Astrocyte of the spinal cord (primary cell): Measurements from ENCODE around the gene MDC1.
"Not testable (repeated sequence)": the region's sequence is repeated elsewhere in the genome, so short reads cannot be mapped to it uniquely, and the experiment has no call there.

Experiments
- DNase-seq: peaks from one replicate; pipeline ENCODE4 v3.0.0; 2011; ENCODE audit warnings: low read depth, low spot score
- H3K4me3 ChIP-seq: 2 replicates; pipeline ENCODE4 v1.5.1; 2011; ENCODE audit warnings: low read depth, mild to moderate bottlenecking, low read length, moderate library complexity
- in situ Hi-C: cut with HindIII; loops from 2 replicates; pipeline ENCODE4 v1.10.0; 2017; ENCODE audit warnings: low sequenced_read_pairs
- TF ChIP-seq, protein P1 (sequence below): IDR thresholded peaks from 2 replicates; pipeline ENCODE4 v1.5.1; 2012; ENCODE audit warnings: low read depth, mild to moderate bottlenecking, low read length, inconsistent platforms

Gene MDC1

DNA sequence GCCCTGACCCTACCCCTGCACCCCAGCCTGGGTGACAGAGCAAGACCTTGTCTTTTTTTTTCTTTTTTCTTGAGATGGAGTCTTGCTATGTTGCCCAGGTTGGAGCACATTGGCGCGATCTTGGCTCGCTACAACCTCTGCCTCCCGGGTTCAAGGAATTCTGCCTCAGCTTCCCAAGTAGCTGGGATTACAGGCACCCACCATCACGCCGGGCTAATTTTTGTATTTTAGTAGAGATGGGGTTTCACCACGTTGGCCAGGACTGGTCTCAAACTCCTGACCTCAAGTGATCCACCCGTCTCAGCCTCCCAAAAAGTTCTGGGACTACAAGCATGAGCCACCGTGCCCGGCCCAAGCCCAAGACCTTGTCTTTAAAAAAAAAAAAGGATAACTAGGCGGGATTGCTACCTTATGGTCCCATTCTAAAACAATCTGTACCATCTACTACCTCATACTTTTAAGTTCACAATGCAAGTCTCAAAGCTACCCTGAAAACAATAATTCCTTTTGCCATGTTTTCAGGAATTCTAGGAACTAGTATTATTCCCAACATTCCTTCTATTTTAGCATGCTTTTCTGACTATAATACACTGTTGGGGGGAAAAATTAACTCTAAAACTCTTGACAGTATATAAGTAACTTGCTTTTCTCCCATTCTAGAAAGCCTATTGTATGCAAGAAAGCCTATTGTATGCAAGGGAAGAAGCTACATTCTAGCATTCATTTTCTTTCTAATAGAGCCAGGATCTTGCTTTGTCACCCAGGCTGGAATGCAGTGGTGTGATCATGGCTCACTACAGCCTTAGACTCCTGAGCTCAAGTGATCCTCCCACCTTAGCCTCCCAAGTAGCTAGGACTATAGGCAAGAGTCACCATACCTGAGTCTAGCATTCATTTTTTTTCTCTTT lies 9.7 kb upstream of the MDC1 start:
- TF ChIP-seq, protein P1, sequence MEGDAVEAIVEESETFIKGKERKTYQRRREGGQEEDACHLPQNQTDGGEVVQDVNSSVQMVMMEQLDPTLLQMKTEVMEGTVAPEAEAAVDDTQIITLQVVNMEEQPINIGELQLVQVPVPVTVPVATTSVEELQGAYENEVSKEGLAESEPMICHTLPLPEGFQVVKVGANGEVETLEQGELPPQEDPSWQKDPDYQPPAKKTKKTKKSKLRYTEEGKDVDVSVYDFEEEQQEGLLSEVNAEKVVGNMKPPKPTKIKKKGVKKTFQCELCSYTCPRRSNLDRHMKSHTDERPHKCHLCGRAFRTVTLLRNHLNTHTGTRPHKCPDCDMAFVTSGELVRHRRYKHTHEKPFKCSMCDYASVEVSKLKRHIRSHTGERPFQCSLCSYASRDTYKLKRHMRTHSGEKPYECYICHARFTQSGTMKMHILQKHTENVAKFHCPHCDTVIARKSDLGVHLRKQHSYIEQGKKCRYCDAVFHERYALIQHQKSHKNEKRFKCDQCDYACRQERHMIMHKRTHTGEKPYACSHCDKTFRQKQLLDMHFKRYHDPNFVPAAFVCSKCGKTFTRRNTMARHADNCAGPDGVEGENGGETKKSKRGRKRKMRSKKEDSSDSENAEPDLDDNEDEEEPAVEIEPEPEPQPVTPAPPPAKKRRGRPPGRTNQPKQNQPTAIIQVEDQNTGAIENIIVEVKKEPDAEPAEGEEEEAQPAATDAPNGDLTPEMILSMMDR, result no peak
- no peak for DNase-seq
- in situ Hi-C loops, result no loop called here

DNA sequence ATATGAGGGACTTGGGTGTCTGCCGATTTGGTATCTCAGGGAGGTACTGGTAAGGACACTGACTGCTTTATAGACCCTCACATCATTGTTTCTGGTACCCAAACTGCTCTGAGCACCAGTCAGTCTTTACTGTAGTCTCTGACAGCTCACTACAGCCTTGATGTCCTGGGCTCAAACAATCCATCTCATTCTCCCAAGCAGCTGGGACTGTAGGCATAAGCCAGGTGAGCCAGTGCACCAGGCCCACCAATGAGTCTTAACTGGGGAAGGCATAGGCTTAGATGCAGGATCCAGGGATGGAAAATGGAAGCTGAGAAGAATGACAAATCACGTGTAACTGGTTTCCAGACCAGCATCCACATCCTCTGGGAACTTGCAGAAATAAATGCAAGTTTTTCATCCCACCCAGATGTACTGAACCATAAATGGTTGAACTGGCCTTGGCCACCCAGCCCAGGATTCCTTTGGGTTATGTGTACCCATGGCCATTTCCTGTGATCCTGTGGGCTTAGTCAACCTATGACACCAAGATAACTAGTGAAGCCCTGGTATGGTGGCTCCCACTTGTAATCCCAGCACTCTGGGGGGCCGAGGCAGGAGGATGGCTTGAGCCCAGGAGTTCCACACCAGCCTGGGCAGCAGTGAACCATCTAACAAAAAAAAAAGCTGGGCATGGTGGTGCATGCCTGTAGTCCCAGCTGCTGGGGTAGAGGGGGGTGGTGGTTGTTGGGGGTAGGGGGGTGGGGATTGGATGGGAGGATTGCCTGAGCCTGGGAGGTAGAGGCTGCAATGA lies 8.8 kb upstream of the MDC1 start:
- in situ Hi-C loops, result no loop called here
- DNase-seq, result peak; percentile 55
- TF ChIP-seq, protein P1, result no peak
- no peak overlapping the region for H3K4me3 ChIP-seq

More for the DNA sequence above, 9.7 kb upstream of the MDC1 start:
- H3K4me3 ChIP-seq, result no peak overlapping the region

DNA sequence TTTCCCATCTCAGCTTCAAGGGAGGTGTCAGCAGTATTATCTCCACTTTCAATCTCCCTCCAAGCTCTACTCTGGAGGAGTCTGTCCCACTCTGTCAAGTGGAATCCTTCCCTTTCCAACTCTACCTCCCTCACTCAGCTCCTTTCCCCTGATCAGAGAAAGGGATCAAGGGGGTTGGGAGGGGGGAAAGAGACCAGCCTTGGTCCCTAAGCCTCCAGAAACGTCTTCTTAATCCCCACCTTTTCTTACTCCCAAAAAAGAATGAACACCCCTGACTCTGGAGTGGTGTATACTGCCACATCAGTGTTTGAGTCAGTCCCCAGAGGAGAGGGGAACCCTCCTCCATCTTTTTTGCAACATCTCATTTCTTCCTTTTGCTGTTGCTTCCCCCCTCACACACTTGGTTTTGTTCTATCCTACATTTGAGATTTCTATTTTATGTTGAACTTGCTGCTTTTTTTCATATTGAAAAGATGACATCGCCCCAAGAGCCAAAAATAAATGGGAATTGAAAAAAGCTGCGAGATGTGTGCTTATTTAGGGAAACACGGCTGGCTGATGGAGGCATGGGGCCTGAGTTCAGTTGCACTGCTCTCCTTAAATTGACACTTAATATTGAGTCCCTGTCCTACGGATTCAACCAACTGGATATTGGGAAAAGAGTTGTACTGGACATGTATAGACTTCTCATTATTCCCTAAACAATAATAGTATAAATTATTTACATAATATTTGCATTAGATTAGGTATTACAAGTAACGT lies 8.0 kb upstream of the MDC1 start:
- H3K4me3 ChIP-seq, result no peak overlapping the region
- in situ Hi-C loops, result no loop called here
- no peak for DNase-seq
- TF ChIP-seq, protein P1, result no peak

DNA sequence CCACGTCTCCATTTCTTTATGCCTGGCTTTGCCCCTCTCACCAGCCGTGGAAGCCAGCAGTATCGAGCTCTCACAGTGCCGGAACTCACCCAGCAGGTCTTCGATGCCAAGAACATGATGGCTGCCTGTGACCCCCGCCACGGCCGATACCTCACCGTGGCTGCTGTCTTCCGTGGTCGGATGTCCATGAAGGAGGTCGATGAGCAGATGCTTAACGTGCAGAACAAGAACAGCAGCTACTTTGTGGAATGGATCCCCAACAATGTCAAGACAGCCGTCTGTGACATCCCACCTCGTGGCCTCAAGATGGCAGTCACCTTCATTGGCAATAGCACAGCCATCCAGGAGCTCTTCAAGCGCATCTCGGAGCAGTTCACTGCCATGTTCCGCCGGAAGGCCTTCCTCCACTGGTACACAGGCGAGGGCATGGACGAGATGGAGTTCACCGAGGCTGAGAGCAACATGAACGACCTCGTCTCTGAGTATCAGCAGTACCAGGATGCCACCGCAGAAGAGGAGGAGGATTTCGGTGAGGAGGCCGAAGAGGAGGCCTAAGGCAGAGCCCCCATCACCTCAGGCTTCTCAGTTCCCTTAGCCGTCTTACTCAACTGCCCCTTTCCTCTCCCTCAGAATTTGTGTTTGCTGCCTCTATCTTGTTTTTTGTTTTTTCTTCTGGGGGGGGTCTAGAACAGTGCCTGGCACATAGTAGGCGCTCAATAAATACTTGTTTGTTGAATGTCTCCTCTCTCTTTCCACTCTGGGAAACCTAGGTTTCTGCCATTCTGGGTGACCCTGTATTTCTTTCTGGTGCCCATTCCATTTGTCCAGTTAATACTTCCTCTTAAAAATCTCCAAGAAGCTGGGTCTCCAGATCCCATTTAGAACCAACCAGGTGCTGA lies 7.0 kb upstream of the MDC1 start:
- TF ChIP-seq, protein P1, result peak; percentile 3
- DNase-seq, in situ Hi-C loops, H3K4me3 ChIP-seq: not testable (repeated sequence)

DNA sequence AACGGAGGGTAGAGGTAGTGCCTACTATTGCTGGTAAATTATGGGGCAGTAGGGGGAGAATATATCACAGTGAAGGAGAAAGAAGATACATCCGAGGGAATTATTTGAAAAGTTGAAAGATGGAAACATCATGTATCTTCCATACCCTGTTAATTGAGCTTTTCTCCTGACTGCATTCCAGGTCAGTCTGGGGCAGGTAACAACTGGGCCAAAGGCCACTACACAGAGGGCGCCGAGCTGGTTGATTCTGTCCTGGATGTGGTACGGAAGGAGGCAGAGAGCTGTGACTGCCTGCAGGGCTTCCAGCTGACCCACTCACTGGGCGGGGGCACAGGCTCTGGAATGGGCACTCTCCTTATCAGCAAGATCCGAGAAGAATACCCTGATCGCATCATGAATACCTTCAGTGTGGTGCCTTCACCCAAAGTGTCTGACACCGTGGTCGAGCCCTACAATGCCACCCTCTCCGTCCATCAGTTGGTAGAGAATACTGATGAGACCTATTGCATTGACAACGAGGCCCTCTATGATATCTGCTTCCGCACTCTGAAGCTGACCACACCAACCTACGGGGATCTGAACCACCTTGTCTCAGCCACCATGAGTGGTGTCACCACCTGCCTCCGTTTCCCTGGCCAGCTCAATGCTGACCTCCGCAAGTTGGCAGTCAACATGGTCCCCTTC lies 6.2 kb upstream of the MDC1 start:
- H3K4me3 ChIP-seq, result peak overlapping the region; percentile 99
- DNase-seq, in situ Hi-C loops: not testable (repeated sequence)
